ENCODE results near the gene MLLT10.

The MLLT10 gene

DNA sequence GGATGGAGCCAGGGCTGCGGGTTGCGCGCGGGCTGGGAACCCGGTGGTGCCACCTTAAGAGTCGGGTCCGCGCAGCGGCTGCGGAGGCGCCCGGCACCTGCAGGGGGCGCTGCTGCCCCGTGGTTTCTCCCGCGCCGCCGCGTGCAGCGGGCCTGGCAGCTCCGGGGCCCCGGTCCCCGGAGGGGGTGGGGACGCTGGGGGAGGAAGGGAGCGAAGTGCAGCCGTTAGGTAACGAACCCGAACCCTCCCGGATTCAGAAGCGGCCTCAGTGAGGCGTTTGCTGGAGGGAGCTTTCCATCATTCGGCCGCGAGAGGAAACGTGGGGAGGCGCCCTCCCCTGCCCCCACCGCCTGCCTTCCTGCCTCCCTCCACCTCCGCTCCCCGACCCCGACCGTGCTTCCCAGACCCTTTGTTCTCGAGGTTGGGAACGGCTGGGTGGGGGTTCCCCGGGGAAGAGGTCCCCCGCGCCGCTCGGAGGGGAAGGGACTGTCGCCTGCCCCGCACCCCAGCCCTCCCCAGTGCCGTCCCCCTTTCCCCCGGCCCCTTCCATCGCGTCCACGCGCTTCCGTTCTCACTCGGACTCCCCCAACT, 38.2 kb upstream of the MLLT10 start:
- peak overlapping the region; percentile 100 for H3K4me2 ChIP-seq (ENCODE audit: low read length, poor library complexity, severe bottlenecking)
- H3K4me3 ChIP-seq (ENCODE audit: insufficient read depth in 1 of 2, low read depth in 1 of 2, low read length in 2 of 2): peak overlapping the region; percentile 63 to 90
- peak overlapping the region in 1 of 2 experiments; percentile 19 for H3K4ac ChIP-seq (ENCODE audit: low read depth in 1 of 2, low read length in 2 of 2)
- peak overlapping the region in 1 of 2 experiments; percentile 90 for H3K14ac ChIP-seq (ENCODE audit: low read length in 2 of 2)
- H3K23ac ChIP-seq (ENCODE audit: low read length in 2 of 2): peak overlapping the region in 1 of 2 experiments; percentile 94
- H4K91ac ChIP-seq (ENCODE audit: low read length): peak overlapping the region; percentile 91
- no peaks in the 10 kb centered on the region for H3K27me3 ChIP-seq (ENCODE audit: control insufficient read depth in 1 of 2, insufficient read depth in 1 of 2, low read length in 2 of 2)
- peak overlapping the region; percentile 41 for H3K27ac ChIP-seq (ENCODE audit: low read length, poor library complexity, severe bottlenecking)
- H2AK5ac ChIP-seq (ENCODE audit: low read length, severe bottlenecking): no peak overlapping the region
- peak overlapping the region; percentile 59 for H4K8ac ChIP-seq (ENCODE audit: low read length)
- H3K4me1 ChIP-seq (ENCODE audit: control insufficient read depth, insufficient read depth, low read depth, low read length): peaks cover 23% of the 10 kb centered on the region
- no peak overlapping the region for H2BK15ac ChIP-seq (ENCODE audit: low read depth, poor library complexity, severe bottlenecking)
- H2AFZ ChIP-seq (ENCODE audit: low read depth, low read length): peak overlapping the region; percentile 66
- peak overlapping the region; percentile 93 for H2BK120ac ChIP-seq (ENCODE audit: low read depth, low read length)
- H3K9ac ChIP-seq (ENCODE audit: low read length): peak overlapping the region; percentile 84
- DNase-seq: peak; percentile 86
- WGBS: 1% methylated on average over 27 of the region's 58 CpGs
- H2BK5ac ChIP-seq (ENCODE audit: low read depth, low read length, poor library complexity, severe bottlenecking): peak overlapping the region; percentile 68
- no peaks in the 10 kb centered on the region for H3K36me3 ChIP-seq (ENCODE audit: control insufficient read depth in 1 of 2, insufficient read depth in 2 of 2, low read depth in 1 of 2, low read length in 2 of 2)
- peaks cover 4% of the 10 kb centered on the region for H3K79me1 ChIP-seq (replicated peaks; ENCODE audit: low read length, poor library complexity, severe bottlenecking)
- H3K9me3 ChIP-seq (ENCODE audit: control insufficient read depth, low read length): no peaks in the 10 kb centered on the region
- H3K18ac ChIP-seq (ENCODE audit: low read depth in 1 of 2, low read length in 2 of 2): peak overlapping the region; percentile 89 to 91
- H2BK12ac ChIP-seq (ENCODE audit: low read length in 2 of 2): peak overlapping the region; percentile 69 to 97

DNA sequence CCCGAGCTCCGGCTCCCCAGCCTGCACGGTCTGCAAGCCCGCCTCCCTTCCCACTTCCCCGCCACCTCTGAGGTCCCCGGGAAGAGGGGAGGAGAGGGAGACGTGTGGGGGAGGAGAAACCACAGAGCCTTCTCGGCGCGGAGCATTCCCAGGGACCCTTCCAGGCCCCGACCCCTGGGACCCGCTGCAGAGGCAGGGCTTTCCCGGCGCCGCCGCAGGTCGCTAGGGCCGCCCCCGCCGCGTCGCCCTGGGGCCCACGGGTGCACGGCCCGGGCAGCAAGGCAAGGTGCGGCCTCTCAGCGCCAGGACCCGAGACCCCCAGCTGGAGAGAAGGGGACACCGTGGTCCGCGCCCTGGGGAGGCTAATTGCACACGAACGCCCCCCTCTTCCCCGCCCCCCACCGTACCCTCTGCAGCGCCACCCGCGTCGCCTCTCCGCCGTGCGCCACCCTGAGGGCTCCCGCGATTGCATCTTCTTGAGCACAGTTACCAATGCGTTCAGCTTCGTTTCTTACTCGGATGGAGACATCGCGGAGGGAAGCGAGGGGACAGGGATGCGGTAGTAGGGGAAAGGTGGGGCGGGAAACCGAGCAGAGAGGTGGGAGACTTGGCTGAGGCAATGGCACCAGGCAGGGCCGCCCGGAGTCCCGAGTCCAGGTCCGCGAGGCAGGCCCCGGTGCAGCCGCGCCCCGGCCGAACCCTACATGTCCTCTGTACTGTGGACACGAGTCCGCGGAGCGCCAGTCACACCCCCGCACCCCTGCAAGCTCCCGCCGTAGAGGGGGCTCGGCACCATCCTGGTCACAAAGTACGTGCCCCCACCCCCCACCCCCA, 37.5 kb upstream of the MLLT10 start:
- Histone ChIP-seq H2AK5ac (ENCODE audit: low read length, severe bottlenecking) (no peak overlapping the region), H3K4ac (ENCODE audit: low read depth in 1 of 2, low read length in 2 of 2) (peak overlapping the region; percentile 61 to 89), H3K9me3 (ENCODE audit: control insufficient read depth, low read length) (no peaks in the 10 kb centered on the region), H4K8ac (ENCODE audit: low read length) (peak overlapping the region; percentile 78), H2AFZ (ENCODE audit: low read depth, low read length) (no peak overlapping the region), H3K23ac (ENCODE audit: low read length in 2 of 2) (peak overlapping the region in 1 of 2 experiments; percentile 89), H3K9ac (ENCODE audit: low read length) (peak overlapping the region; percentile 84), H3K4me1 (ENCODE audit: control insufficient read depth, insufficient read depth, low read depth, low read length) (peaks cover 23% of the 10 kb centered on the region), H3K27me3 (ENCODE audit: control insufficient read depth in 1 of 2, insufficient read depth in 1 of 2, low read length in 2 of 2) (no peaks in the 10 kb centered on the region), H2BK120ac (ENCODE audit: low read depth, low read length) (peak overlapping the region; percentile 93), H3K14ac (ENCODE audit: low read length in 2 of 2) (peak overlapping the region in 1 of 2 experiments; percentile 85), H3K18ac (ENCODE audit: low read depth in 1 of 2, low read length in 2 of 2) (peak overlapping the region; percentile 86 to 89), H3K36me3 (ENCODE audit: control insufficient read depth in 1 of 2, insufficient read depth in 2 of 2, low read depth in 1 of 2, low read length in 2 of 2) (no peaks in the 10 kb centered on the region), H4K91ac (ENCODE audit: low read length) (peak overlapping the region; percentile 90), H3K79me1 (replicated peaks; ENCODE audit: low read length, poor library complexity, severe bottlenecking) (peaks cover 4% of the 10 kb centered on the region), H3K27ac (ENCODE audit: low read length, poor library complexity, severe bottlenecking) (no peak overlapping the region), H2BK15ac (ENCODE audit: low read depth, poor library complexity, severe bottlenecking) (peak overlapping the region; percentile 78), H3K4me3 (ENCODE audit: insufficient read depth in 1 of 2, low read depth in 1 of 2, low read length in 2 of 2) (peak overlapping the region; percentile 63 to 90), H2BK5ac (ENCODE audit: low read depth, low read length, poor library complexity, severe bottlenecking) (no peak overlapping the region), H2BK12ac (ENCODE audit: low read length in 2 of 2) (peak overlapping the region; percentile 59 to 81), H3K4me2 (ENCODE audit: low read length, poor library complexity, severe bottlenecking) (peak overlapping the region; percentile 100)
- DNase-seq: peak; percentile 73
- WGBS: 0% methylated on average over 53 of the region's 72 CpGs

DNA sequence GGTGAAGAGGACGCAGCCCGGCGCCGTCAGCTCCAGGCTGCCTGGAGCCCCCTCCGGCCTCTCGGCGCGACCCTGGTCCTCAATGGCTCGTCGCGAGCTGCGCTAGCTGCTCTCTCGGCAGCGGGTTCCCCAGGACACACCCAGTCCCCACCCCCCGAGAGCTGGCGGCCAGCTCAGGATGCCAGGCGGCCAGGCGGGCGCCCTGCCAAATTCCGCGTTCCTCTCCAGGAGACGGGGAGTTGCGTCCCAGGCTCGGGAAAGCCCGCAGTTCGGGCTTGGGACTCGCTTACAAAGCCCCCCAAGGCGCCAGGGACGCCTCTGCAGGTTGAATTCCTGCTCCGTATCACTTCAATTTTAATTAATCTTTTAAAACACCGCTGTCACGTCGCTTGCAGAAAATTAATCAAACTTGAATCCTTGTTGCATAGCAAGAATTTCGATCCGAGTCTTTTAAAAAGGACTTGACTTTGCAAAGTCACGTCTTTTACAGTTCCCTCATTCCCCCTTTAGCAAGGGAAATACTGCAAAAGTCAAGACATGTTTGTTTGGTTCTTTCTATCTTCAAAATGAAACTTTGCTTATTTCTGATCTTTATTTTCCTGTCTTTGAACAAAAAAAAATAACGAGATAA, 36.7 kb upstream of the MLLT10 start:
- Histone ChIP-seq H3K9ac (ENCODE audit: low read length) (peak overlapping the region; percentile 84), H3K36me3 (ENCODE audit: control insufficient read depth in 1 of 2, insufficient read depth in 2 of 2, low read depth in 1 of 2, low read length in 2 of 2) (no peaks in the 10 kb centered on the region), H2AK5ac (ENCODE audit: low read length, severe bottlenecking) (no peak overlapping the region), H2AFZ (ENCODE audit: low read depth, low read length) (no peak overlapping the region), H3K4me3 (ENCODE audit: insufficient read depth in 1 of 2, low read depth in 1 of 2, low read length in 2 of 2) (peak overlapping the region; percentile 63 to 90), H4K91ac (ENCODE audit: low read length) (peak overlapping the region; percentile 15), H2BK5ac (ENCODE audit: low read depth, low read length, poor library complexity, severe bottlenecking) (no peak overlapping the region), H3K23ac (ENCODE audit: low read length in 2 of 2) (peak overlapping the region in 1 of 2 experiments; percentile 89), H3K4me2 (ENCODE audit: low read length, poor library complexity, severe bottlenecking) (peak overlapping the region; percentile 100), H2BK15ac (ENCODE audit: low read depth, poor library complexity, severe bottlenecking) (no peak overlapping the region), H4K8ac (ENCODE audit: low read length) (peak overlapping the region; percentile 78), H3K4ac (ENCODE audit: low read depth in 1 of 2, low read length in 2 of 2) (peak overlapping the region; percentile 61 to 89), H3K14ac (ENCODE audit: low read length in 2 of 2) (peak overlapping the region in 1 of 2 experiments; percentile 29), H2BK120ac (ENCODE audit: low read depth, low read length) (peak overlapping the region; percentile 69), H3K27me3 (ENCODE audit: control insufficient read depth in 1 of 2, insufficient read depth in 1 of 2, low read length in 2 of 2) (no peaks in the 10 kb centered on the region), H2BK12ac (ENCODE audit: low read length in 2 of 2) (peak overlapping the region in 1 of 2 experiments; percentile 81), H3K18ac (ENCODE audit: low read depth in 1 of 2, low read length in 2 of 2) (peak overlapping the region; percentile 86 to 89), H3K4me1 (ENCODE audit: control insufficient read depth, insufficient read depth, low read depth, low read length) (peaks cover 23% of the 10 kb centered on the region), H3K79me1 (replicated peaks; ENCODE audit: low read length, poor library complexity, severe bottlenecking) (peaks cover 4% of the 10 kb centered on the region), H3K9me3 (ENCODE audit: control insufficient read depth, low read length) (no peaks in the 10 kb centered on the region), H3K27ac (ENCODE audit: low read length, poor library complexity, severe bottlenecking) (no peak overlapping the region)
- DNase-seq: peak; percentile 84
- under 1% methylated on average over 36 of the region's 37 CpGs for WGBS

DNA sequence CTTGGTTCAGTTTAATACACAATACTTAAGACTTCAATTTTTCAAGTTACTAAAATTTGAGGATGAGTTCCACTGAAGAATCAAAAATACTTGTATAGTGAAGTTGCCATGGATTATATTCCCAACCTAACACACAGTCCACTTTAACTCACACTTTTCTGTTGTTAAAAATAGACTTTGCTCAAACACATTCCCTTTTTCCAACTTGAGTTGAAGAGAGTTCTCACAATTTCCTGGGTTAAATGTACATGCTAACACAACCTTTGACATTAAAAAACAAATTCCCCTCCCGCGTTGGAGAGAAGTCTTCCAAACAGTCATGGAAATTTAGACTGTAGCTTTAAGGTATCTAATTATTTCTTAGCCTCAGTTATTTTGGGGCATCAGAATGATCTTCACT, 35.7 kb upstream of the MLLT10 start:
- WGBS: no CpG with 5 or more reads among the region's 2 CpGs
- Histone ChIP-seq H3K9ac (ENCODE audit: low read length) (no peak overlapping the region), H3K4me3 (ENCODE audit: insufficient read depth in 1 of 2, low read depth in 1 of 2, low read length in 2 of 2) (no peak overlapping the region), H2AFZ (ENCODE audit: low read depth, low read length) (no peak overlapping the region), H2BK120ac (ENCODE audit: low read depth, low read length) (no peak overlapping the region), H3K27ac (ENCODE audit: low read length, poor library complexity, severe bottlenecking) (no peak overlapping the region), H4K91ac (ENCODE audit: low read length) (no peak overlapping the region), H3K36me3 (ENCODE audit: control insufficient read depth in 1 of 2, insufficient read depth in 2 of 2, low read depth in 1 of 2, low read length in 2 of 2) (no peaks in the 10 kb centered on the region), H3K23ac (ENCODE audit: low read length in 2 of 2) (no peak overlapping the region), H4K8ac (ENCODE audit: low read length) (no peak overlapping the region), H2BK12ac (ENCODE audit: low read length in 2 of 2) (no peak overlapping the region), H2AK5ac (ENCODE audit: low read length, severe bottlenecking) (no peak overlapping the region), H3K27me3 (ENCODE audit: control insufficient read depth in 1 of 2, insufficient read depth in 1 of 2, low read length in 2 of 2) (no peaks in the 10 kb centered on the region), H2BK5ac (ENCODE audit: low read depth, low read length, poor library complexity, severe bottlenecking) (no peak overlapping the region), H3K4ac (ENCODE audit: low read depth in 1 of 2, low read length in 2 of 2) (no peak overlapping the region), H3K18ac (ENCODE audit: low read depth in 1 of 2, low read length in 2 of 2) (no peak overlapping the region), H3K9me3 (ENCODE audit: control insufficient read depth, low read length) (no peaks in the 10 kb centered on the region), H3K4me1 (ENCODE audit: control insufficient read depth, insufficient read depth, low read depth, low read length) (peaks cover 23% of the 10 kb centered on the region), H2BK15ac (ENCODE audit: low read depth, poor library complexity, severe bottlenecking) (no peak overlapping the region), H3K79me1 (replicated peaks; ENCODE audit: low read length, poor library complexity, severe bottlenecking) (peaks cover 4% of the 10 kb centered on the region), H3K14ac (ENCODE audit: low read length in 2 of 2) (no peak overlapping the region), H3K4me2 (ENCODE audit: low read length, poor library complexity, severe bottlenecking) (no peak overlapping the region)
- no peak for DNase-seq
